Panc1 (cell line): ENCODE measurements around the gene SUPT3H.
"Not testable (repeated sequence)": the region's sequence is repeated elsewhere in the genome, so short reads cannot be mapped to it uniquely, and the experiment has no call there.

Source experiments
- POLR2AphosphoS5 ChIP-seq: IDR thresholded peaks from 2 replicates; pipeline ENCODE4 v1.6.1; 2012; ENCODE audit warnings: mild to moderate bottlenecking, low read depth, low read length, moderate library complexity
- SIN3A ChIP-seq: IDR thresholded peaks from 2 replicates; pipeline ENCODE4 v1.6.1; 2012; ENCODE audit warnings: low read depth, mild to moderate bottlenecking, low read length, moderate library complexity, borderline replicate concordance; ENCODE audit not compliant: insufficient read depth
- TF ChIP-seq, protein P1 (sequence below): fragments of 450-650 bp; IDR thresholded peaks from 2 replicates; pipeline ENCODE4 v1.5.1; 2017; ENCODE audit warnings: mild to moderate bottlenecking
- TF ChIP-seq, protein P2 (sequence below), 2 experiments: IDR thresholded peaks; 2 replicates each; pipeline ENCODE4 v1.6.1; 2011 to 2012; ENCODE audit warnings: low read depth in 2 of 2, control low read depth in 1 of 2, low read length in 1 of 2, mild to moderate bottlenecking in 1 of 2, moderate library complexity in 1 of 2; ENCODE audit not compliant: insufficient read depth in 1 of 2

GRCh38 chr6:45176373-45176772 is 201.4 kb downstream of the SUPT3H start:
- not testable (repeated sequence) for TF ChIP-seq SIN3A, POLR2AphosphoS5
- TF ChIP-seq, protein P1, sequence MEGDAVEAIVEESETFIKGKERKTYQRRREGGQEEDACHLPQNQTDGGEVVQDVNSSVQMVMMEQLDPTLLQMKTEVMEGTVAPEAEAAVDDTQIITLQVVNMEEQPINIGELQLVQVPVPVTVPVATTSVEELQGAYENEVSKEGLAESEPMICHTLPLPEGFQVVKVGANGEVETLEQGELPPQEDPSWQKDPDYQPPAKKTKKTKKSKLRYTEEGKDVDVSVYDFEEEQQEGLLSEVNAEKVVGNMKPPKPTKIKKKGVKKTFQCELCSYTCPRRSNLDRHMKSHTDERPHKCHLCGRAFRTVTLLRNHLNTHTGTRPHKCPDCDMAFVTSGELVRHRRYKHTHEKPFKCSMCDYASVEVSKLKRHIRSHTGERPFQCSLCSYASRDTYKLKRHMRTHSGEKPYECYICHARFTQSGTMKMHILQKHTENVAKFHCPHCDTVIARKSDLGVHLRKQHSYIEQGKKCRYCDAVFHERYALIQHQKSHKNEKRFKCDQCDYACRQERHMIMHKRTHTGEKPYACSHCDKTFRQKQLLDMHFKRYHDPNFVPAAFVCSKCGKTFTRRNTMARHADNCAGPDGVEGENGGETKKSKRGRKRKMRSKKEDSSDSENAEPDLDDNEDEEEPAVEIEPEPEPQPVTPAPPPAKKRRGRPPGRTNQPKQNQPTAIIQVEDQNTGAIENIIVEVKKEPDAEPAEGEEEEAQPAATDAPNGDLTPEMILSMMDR, result not testable (repeated sequence)
- TF ChIP-seq, protein P2, sequence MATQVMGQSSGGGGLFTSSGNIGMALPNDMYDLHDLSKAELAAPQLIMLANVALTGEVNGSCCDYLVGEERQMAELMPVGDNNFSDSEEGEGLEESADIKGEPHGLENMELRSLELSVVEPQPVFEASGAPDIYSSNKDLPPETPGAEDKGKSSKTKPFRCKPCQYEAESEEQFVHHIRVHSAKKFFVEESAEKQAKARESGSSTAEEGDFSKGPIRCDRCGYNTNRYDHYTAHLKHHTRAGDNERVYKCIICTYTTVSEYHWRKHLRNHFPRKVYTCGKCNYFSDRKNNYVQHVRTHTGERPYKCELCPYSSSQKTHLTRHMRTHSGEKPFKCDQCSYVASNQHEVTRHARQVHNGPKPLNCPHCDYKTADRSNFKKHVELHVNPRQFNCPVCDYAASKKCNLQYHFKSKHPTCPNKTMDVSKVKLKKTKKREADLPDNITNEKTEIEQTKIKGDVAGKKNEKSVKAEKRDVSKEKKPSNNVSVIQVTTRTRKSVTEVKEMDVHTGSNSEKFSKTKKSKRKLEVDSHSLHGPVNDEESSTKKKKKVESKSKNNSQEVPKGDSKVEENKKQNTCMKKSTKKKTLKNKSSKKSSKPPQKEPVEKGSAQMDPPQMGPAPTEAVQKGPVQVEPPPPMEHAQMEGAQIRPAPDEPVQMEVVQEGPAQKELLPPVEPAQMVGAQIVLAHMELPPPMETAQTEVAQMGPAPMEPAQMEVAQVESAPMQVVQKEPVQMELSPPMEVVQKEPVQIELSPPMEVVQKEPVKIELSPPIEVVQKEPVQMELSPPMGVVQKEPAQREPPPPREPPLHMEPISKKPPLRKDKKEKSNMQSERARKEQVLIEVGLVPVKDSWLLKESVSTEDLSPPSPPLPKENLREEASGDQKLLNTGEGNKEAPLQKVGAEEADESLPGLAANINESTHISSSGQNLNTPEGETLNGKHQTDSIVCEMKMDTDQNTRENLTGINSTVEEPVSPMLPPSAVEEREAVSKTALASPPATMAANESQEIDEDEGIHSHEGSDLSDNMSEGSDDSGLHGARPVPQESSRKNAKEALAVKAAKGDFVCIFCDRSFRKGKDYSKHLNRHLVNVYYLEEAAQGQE (IDR thresholded peaks at IDR 0.05; ENCODE audit: insufficient read depth in 1 of 2, low read depth in 2 of 2, low read length in 1 of 2), result not testable (repeated sequence)
